Measurements from ENCODE around the gene KRTAP10-5.
"Not testable (repeated sequence)": the region's sequence is repeated elsewhere in the genome, so short reads cannot be mapped to it uniquely, and the experiment has no call there.

KRTAP10-5 gene

DNA sequence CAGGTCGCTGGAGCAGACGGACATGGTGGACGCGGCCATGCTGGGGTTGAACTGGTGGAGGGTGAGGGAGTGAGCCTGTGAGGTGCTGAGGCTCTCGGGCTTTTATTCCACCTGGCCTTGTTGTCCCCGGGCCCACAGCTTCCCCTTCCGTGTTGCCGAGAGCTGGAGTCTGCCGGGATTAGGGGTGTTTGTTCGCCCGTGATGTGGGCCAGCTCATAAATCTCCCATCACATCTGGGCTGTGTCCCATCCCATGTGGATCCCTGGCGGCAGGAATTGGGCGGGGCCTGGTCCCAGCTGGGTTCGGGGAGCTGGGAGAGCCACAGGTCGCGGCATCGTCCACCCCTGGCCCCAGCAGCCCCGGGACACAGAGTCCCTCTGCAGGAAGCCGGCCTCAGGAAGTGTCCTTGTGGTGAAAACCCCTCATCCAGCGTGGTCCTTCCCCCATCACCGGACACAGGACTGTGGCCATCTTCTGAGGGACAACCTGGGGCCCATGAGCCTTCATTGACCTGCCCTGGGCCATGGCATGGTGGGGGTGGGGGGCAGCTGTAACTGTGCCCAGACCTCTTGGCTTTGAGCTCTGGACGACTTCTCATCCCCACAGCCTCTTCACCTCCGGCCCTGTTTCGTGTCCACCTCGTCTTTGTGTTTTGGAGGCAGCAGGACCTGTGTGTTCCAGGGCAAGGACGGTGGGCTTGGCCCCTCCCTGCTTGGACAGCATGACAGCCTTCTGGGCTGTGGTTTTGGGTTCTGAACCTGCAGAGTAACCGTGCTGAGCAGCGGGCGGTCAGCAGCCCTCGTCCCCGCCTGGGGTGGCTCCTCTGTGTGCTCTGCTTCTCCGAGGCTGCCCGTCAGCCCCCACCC, 12.3 kb upstream of the KRTAP10-5 start, which contains the start of gene KRTAP10-6:
TSS of gene KRTAP10-6 (minus strand) at position 60 of the 866 bp plus-strand sequence. CDS start at position 39, 21 bp downstream.
- Histone ChIP-seq H3K9ac (ENCODE audit: insufficient read length, low read depth) (no peak within 1 kb of the TSS), H3K9me3 (ENCODE audit: insufficient read depth, low read length) (no peaks in the 10 kb centered on the region), H3K4me3 (ENCODE audit: insufficient read length, low read depth) (no peak within 1 kb of the TSS), H3K27me3 (ENCODE audit: insufficient read depth, insufficient read length) (no peaks in the 10 kb centered on the region), H3K4me1 (ENCODE audit: insufficient read depth, insufficient read length) (peaks cover 11% of the 10 kb centered on the region), H3K36me3 (ENCODE audit: insufficient read depth, insufficient read length, low read length) (no peaks in the 10 kb centered on the region)
- TF ChIP-seq ZNF274 (IDR thresholded peaks at IDR 0.05; ENCODE audit: low read depth, low read length) (no peak), YY1 (IDR thresholded peaks at IDR 0.05; ENCODE audit: insufficient read depth, insufficient read length) (no peak), SUZ12 (IDR thresholded peaks at IDR 0.05; ENCODE audit: extremely low read depth, insufficient read depth, insufficient read length) (no peak)
- no peak for DNase-seq (ENCODE audit: low read depth, low spot score)

DNA sequence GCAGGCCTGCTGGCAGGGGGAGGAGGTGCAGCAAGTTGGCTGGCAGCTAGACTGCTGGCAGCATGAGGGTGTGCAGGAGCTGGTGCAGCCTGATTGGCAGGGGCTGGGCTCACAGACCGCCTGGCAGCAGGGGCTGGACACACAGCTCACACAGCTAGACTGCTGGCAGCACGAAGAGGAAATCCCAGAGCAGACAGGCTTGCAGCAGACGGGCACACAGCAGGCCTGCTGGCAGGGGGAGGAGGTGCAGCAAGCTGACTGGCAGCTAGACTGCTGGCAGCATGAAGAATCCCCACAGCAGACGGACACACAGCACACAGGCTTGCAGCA, 11.4 kb upstream of the KRTAP10-5 start:
- not testable (repeated sequence) for H3K27me3 ChIP-seq (ENCODE audit: insufficient read depth, insufficient read length); DNase-seq (ENCODE audit: low read depth, low spot score); H3K9me3 ChIP-seq (ENCODE audit: insufficient read depth, low read length); H3K36me3 ChIP-seq (ENCODE audit: insufficient read depth, insufficient read length, low read length); H3K4me3 ChIP-seq (ENCODE audit: insufficient read length, low read depth); H3K9ac ChIP-seq (ENCODE audit: insufficient read length, low read depth)
- H3K4me1 ChIP-seq (ENCODE audit: insufficient read depth, insufficient read length): peaks cover 11% of the 10 kb centered on the region

GRCh38 chr21:44590897-44591800, 10.7 kb upstream of the KRTAP10-5 start:
- H3K4me1 ChIP-seq (ENCODE audit: insufficient read depth, insufficient read length): peaks cover 11% of the 10 kb centered on the region
- not testable (repeated sequence) for H3K36me3 ChIP-seq (ENCODE audit: insufficient read depth, insufficient read length, low read length); H3K27me3 ChIP-seq (ENCODE audit: insufficient read depth, insufficient read length); H3K9me3 ChIP-seq (ENCODE audit: insufficient read depth, low read length); H3K9ac ChIP-seq (ENCODE audit: insufficient read length, low read depth); DNase-seq (ENCODE audit: low read depth, low spot score); H3K4me3 ChIP-seq (ENCODE audit: insufficient read length, low read depth)

DNA sequence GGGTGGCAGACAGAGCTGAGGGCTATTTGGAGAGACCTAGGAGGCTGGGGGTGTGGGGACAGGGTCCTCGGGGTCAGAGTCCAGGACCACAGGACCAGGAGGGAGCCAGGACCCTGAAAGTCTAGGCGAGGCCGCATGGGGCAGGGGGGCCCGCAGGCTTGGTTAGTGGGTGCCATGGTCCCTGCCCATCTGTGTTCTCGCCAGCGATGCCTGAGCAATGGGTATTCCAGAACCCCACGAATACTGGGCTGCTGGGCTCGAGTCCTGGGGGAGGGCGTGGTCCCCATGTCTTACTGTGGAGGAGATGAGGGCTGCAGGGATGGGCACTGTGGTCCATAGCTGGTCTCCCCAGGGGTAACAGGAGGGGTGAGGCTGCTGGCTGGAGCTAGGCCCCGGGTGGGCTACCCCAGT, 9.9 kb upstream of the KRTAP10-5 start:
- H3K9me3 ChIP-seq (ENCODE audit: insufficient read depth, low read length): no peaks in the 10 kb centered on the region
- no peak overlapping the region for H3K4me3 ChIP-seq (ENCODE audit: insufficient read length, low read depth)
- peak overlapping the region; percentile 16 for H3K9ac ChIP-seq (ENCODE audit: insufficient read length, low read depth)
- no peaks in the 10 kb centered on the region for H3K27me3 ChIP-seq (ENCODE audit: insufficient read depth, insufficient read length)
- TF ChIP-seq YY1 (IDR thresholded peaks at IDR 0.05; ENCODE audit: insufficient read depth, insufficient read length): no peak
- no peak for TF ChIP-seq ZNF274 (IDR thresholded peaks at IDR 0.05; ENCODE audit: low read depth, low read length)
- no peak for TF ChIP-seq SUZ12 (IDR thresholded peaks at IDR 0.05; ENCODE audit: extremely low read depth, insufficient read depth, insufficient read length)
- H3K36me3 ChIP-seq (ENCODE audit: insufficient read depth, insufficient read length, low read length): no peaks in the 10 kb centered on the region
- peaks cover 11% of the 10 kb centered on the region for H3K4me1 ChIP-seq (ENCODE audit: insufficient read depth, insufficient read length)
- no peak for DNase-seq (ENCODE audit: low read depth, low spot score)

- Histone ChIP-seq H3K4me3 (ENCODE audit: insufficient read length, low read depth) (no peak overlapping the region), H3K36me3 (ENCODE audit: insufficient read depth, insufficient read length, low read length) (no peaks in the 10 kb centered on the region), H3K9me3 (ENCODE audit: insufficient read depth, low read length) (no peaks in the 10 kb centered on the region), H3K9ac (ENCODE audit: insufficient read length, low read depth) (peak overlapping the region; percentile 16), H3K27me3 (ENCODE audit: insufficient read depth, insufficient read length) (no peaks in the 10 kb centered on the region), H3K4me1 (ENCODE audit: insufficient read depth, insufficient read length) (peaks cover 11% of the 10 kb centered on the region)
- no peak for DNase-seq (ENCODE audit: low read depth, low spot score)
- TF ChIP-seq ZNF274 (IDR thresholded peaks at IDR 0.05; ENCODE audit: low read depth, low read length) (no peak), SUZ12 (IDR thresholded peaks at IDR 0.05; ENCODE audit: extremely low read depth, insufficient read depth, insufficient read length) (no peak), YY1 (IDR thresholded peaks at IDR 0.05; ENCODE audit: insufficient read depth, insufficient read length) (no peak)
Measured at GRCh38 chr21:44589586-44590305, 9.3 kb upstream of the KRTAP10-5 start.

GRCh38 chr21:44589094-44589493, 8.7 kb upstream of the KRTAP10-5 start:
- Histone ChIP-seq H3K4me3 (ENCODE audit: insufficient read length, low read depth) (no peak overlapping the region), H3K9ac (ENCODE audit: insufficient read length, low read depth) (no peak overlapping the region), H3K9me3 (ENCODE audit: insufficient read depth, low read length) (no peaks in the 10 kb centered on the region), H3K4me1 (ENCODE audit: insufficient read depth, insufficient read length) (peaks cover 11% of the 10 kb centered on the region), H3K27me3 (ENCODE audit: insufficient read depth, insufficient read length) (no peaks in the 10 kb centered on the region), H3K36me3 (ENCODE audit: insufficient read depth, insufficient read length, low read length) (no peaks in the 10 kb centered on the region)
- TF ChIP-seq YY1 (IDR thresholded peaks at IDR 0.05; ENCODE audit: insufficient read depth, insufficient read length) (no peak), ZNF274 (IDR thresholded peaks at IDR 0.05; ENCODE audit: low read depth, low read length) (no peak), SUZ12 (IDR thresholded peaks at IDR 0.05; ENCODE audit: extremely low read depth, insufficient read depth, insufficient read length) (no peak)
- no peak for DNase-seq (ENCODE audit: low read depth, low spot score)

DNA sequence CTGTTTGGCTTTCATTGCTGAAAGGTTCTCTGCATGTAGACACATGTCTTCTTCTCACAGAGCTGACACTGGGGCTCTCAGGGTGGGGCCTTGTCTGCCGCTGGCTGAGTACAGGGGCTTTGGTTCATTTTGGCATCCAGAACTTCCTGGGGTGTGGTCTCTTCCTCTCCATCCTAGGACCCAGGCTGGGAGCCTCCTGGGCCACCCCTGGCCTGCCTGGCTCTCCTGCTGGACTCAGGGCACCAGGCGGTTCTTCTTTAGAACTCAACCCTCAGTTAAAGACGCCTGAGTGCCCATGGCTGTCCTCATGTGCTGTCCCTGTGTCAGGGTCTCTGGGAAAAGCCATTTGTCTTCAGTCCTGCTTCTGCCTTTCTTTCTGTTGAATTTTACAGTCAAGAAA, 5.5 kb upstream of the KRTAP10-5 start:
- Histone ChIP-seq H3K9me3 (ENCODE audit: insufficient read depth, low read length) (peaks cover 9% of the 10 kb centered on the region), H3K4me1 (ENCODE audit: insufficient read depth, insufficient read length) (peaks cover 4% of the 10 kb centered on the region), H3K36me3 (ENCODE audit: insufficient read depth, insufficient read length, low read length) (no peaks in the 10 kb centered on the region), H3K4me3 (ENCODE audit: insufficient read length, low read depth) (no peak overlapping the region), H3K9ac (ENCODE audit: insufficient read length, low read depth) (no peak overlapping the region), H3K27me3 (ENCODE audit: insufficient read depth, insufficient read length) (no peaks in the 10 kb centered on the region)
- DNase-seq (ENCODE audit: low read depth, low spot score): no peak
- TF ChIP-seq ZNF274 (IDR thresholded peaks at IDR 0.05; ENCODE audit: low read depth, low read length) (no peak), SUZ12 (IDR thresholded peaks at IDR 0.05; ENCODE audit: extremely low read depth, insufficient read depth, insufficient read length) (no peak), YY1 (IDR thresholded peaks at IDR 0.05; ENCODE audit: insufficient read depth, insufficient read length) (no peak)
